GM18505 (cell line): Measurements from ENCODE around the gene SHCBP1.
"Not testable (repeated sequence)": the region's sequence is repeated elsewhere in the genome, so short reads cannot be mapped to it uniquely, and the experiment has no call there.

Experiments
- ATAC-seq: cut with Tn5 transposase; IDR thresholded peaks from one replicate; pipeline ENCODE4 v1.9.1; 2021; ENCODE audit not compliant: unreplicated experiment
- POLR2A ChIP-seq: IDR thresholded peaks from 4 replicates; pipeline ENCODE4 v1.6.1; 2011; ENCODE audit warnings: borderline replicate concordance; ENCODE audit not compliant: insufficient read depth, insufficient read length; ENCODE audit errors: extremely low read depth

SHCBP1 gene

GRCh38 chr16:46627746-46628145, 6.6 kb upstream of the SHCBP1 start:
- TF ChIP-seq POLR2A = no peak
- no peak for ATAC-seq

GRCh38 chr16:46626681-46627080, 5.5 kb upstream of the SHCBP1 start:
- ATAC-seq = not testable (repeated sequence)

DNA sequence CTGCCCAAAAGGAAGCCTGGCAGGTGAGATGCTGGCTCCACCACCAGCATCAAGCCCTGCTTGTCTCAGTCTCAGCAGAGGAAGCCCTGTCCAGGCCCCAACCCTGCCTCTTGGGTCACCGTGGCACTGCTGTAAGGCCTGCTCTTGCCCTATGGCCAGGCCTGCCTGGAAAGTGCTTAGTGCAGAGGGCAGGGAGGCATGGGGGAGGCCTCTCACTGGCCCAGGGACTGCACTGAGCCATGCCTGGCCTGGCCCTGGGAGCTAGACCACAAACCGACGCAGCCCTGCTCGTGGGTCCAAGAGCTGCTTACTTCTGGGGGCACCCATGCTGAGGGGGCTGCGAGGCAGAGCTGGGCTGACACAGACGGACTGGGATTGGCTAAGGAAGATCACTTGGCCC, 3.7 kb upstream of the SHCBP1 start:
- not testable (repeated sequence) for ATAC-seq

- not testable (repeated sequence) for ATAC-seq
These were observed 2.5 kb upstream of the SHCBP1 start for GRCh38 chr16:46623707-46624106.

GRCh38 chr16:46623246-46623645, 2.1 kb upstream of the SHCBP1 start:
- ATAC-seq = not testable (repeated sequence)

- ATAC-seq = no peak
- no peak for TF ChIP-seq POLR2A
These were observed 926 bp upstream of the SHCBP1 start for GRCh38 chr16:46621934-46622676.

DNA sequence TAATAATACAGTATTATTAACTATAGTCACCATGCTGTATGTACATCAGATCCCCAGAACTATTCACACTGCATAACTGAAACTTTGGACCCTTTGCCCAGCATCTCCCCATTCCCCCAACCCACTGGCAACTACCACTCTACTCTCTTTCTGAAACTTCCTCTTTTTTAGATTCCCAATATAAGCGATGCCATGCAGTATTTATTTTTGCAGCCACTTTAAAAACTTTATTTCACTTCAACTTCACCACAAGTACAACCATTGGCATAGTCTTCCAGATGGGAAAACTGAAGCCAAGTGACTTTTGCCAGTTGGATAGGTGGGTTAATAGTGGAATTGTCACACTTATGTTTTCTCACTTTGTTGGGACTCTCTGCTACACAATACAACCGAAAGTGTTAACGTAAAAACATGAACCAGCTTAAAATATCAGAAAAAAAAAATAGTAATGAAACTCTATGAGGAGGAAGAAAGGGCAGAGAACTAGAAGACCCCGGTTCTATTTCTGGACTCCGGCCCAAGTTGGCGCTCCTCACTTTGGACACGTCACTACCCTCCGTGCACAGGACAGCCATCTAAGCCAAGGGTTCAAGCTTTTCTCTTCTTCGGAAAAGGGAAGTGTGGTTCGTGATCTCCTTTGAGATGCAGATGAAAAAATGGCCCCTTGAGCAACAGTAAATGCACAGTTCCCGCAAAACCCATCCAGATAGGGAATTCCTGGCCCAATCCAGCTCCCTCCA, 743 bp downstream of the SHCBP1 start:
- TF ChIP-seq POLR2A = no peak
- ATAC-seq = peak; percentile 14

GRCh38 chr16:46618516-46618915, 2.7 kb downstream of the SHCBP1 start:
- ATAC-seq = no peak
- TF ChIP-seq POLR2A = no peak

- no peak for ATAC-seq
These were observed 7.2 kb downstream of the SHCBP1 start for GRCh38 chr16:46614006-46614405.

DNA sequence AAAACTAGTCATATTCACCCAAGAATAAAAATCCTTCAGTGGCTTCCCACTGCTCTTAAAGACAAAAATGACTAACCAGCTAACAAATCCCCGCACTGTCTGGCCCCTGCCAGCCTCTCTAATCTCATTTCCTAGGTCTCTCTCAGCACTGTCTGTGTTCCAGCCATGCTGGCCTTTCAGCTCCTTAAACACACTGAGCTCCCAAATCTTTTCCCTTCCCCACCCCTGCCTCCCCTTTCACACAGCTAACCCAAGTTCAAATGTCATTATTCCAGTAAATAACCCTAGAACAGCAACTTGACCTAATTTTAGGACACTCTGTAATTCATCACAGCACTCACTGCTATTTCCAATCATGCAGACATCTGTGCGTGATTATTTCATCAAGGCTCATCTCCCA, 7.8 kb downstream of the SHCBP1 start:
- no peak for ATAC-seq

More at GRCh38 chr16:46614006-46614405, 7.2 kb downstream of the SHCBP1 start:
- TF ChIP-seq POLR2A = no peak

GRCh38 chr16:46612121-46612520, 9.1 kb downstream of the SHCBP1 start:
- ATAC-seq = peak; percentile 68
- TF ChIP-seq POLR2A = no peak

More for the DNA sequence above, 7.8 kb downstream of the SHCBP1 start:
- TF ChIP-seq POLR2A = no peak

GRCh38 chr16:46607529-46607928, 13.7 kb downstream of the SHCBP1 start:
- ATAC-seq = no peak
- no peak for TF ChIP-seq POLR2A

GRCh38 chr16:46606231-46606630, 14.9 kb downstream of the SHCBP1 start:
- TF ChIP-seq POLR2A = no peak
- ATAC-seq = no peak

DNA sequence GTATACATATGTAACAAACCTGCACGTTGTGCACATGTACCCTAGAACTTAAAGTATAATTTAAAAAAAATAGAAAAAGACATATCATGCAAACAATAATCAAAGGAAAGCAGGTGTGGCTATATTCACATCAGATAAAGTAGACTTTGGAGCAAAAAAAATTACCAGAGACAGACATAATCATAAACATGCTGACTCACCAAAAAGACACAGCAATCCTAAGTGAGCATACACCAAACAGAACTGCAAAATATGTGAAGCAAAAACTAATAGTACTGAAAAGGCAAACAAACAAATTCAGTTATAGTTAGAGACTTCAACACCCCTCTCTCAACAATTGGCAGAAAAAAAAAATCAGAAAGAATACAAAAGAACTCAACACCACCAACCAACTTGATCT, 29.9 kb downstream of the SHCBP1 start:
- ATAC-seq = no peak
- TF ChIP-seq POLR2A = no peak

- ATAC-seq = no peak
- TF ChIP-seq POLR2A = no peak
These were observed 35.1 kb downstream of the SHCBP1 start for GRCh38 chr16:46586011-46586577.

DNA sequence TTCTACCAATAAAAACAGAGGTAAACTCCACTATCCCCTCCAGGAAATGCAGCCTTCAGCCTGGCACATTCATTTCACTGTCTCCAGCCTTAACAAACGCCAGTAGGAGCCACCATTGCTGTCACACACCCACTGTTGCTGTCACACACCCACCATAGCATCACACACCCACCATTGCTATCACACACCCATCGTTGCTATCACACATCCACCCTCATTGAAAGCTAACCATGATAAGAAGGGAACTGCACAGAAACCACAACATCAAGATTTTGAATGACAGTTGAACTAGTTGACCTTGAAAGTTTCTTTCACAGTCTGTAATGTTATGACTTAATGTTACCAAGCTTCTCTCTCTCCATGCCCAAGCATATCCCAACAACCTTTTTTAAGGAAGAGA, 38.1 kb downstream of the SHCBP1 start:
- no peak for ATAC-seq
- no peak for TF ChIP-seq POLR2A
